GM12872 (cell line): ENCODE measurements around the gene KCNMB1.

Experiments
- TF ChIP-seq, protein P1 (sequence below): IDR thresholded peaks from 3 replicates; pipeline ENCODE4 v1.5.1; 2011; ENCODE audit warnings: low read depth, mild to moderate bottlenecking, low read length, moderate library complexity; ENCODE audit not compliant: insufficient read depth

KCNMB1 gene

GRCh38 chr5:170353011-170353761 lies 36.0 kb downstream of the KCNMB1 start:
- TF ChIP-seq, protein P1, sequence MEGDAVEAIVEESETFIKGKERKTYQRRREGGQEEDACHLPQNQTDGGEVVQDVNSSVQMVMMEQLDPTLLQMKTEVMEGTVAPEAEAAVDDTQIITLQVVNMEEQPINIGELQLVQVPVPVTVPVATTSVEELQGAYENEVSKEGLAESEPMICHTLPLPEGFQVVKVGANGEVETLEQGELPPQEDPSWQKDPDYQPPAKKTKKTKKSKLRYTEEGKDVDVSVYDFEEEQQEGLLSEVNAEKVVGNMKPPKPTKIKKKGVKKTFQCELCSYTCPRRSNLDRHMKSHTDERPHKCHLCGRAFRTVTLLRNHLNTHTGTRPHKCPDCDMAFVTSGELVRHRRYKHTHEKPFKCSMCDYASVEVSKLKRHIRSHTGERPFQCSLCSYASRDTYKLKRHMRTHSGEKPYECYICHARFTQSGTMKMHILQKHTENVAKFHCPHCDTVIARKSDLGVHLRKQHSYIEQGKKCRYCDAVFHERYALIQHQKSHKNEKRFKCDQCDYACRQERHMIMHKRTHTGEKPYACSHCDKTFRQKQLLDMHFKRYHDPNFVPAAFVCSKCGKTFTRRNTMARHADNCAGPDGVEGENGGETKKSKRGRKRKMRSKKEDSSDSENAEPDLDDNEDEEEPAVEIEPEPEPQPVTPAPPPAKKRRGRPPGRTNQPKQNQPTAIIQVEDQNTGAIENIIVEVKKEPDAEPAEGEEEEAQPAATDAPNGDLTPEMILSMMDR: no peak

GRCh38 chr5:170348137-170348633 lies 41.0 kb downstream of the KCNMB1 start:
- TF ChIP-seq, protein P1: peak; percentile 9; the same call in 1 of the 3 replicates

- TF ChIP-seq, protein P1: no peak
Observed at GRCh38 chr5:170347022-170347567, 42.1 kb downstream of the KCNMB1 start.

GRCh38 chr5:170345971-170346370 lies 43.2 kb downstream of the KCNMB1 start:
- TF ChIP-seq, protein P1: no peak

DNA sequence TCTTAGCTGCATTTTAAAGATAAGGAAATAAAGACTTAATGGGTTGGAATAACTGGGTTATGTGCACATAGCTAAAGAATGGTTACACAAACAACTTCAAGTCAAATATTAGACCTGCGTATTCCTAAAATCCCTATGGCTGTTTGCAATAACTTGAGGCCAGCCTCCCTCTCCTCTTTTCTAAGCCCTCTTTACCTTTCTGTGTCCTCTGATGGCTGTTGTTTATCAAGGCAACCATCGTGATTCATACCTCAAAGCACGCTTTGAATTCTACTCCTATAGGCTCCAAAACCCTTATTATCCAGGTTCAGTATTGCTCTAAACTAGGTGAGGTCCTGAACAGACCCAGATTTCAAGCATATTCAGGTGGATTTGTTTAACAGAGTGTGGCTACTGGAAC lies 46.0 kb downstream of the KCNMB1 start:
- TF ChIP-seq, protein P1: no peak

DNA sequence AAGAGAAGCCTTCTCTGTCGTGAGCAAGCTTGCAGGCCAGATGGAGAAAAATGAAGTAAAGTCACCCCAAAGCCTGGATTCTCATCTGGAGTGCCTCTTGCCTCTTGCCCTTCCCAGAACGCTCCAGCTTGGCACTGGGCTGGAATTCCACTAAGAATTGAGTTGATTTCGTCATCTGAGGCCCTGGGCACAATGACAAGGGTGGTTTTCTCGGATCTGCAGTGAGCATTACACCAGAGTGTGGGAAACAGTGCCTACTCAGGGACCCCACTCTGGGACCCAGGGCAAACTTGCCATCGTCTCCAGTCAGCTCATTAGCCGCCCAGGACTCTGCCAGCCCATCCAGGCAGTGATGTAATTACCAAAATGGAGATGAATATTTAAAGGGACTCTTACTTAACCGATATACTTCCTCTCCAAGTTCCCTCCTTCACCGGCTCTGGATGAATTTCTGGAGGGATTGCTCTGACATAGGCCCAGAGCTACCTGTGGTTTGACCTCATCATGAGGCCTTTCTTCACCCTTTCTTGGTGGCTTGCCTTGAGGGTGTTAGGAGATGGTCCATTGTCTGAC lies 46.9 kb downstream of the KCNMB1 start:
- TF ChIP-seq, protein P1: no peak

- TF ChIP-seq, protein P1: no peak
Observed at GRCh38 chr5:170341545-170341944, 47.6 kb downstream of the KCNMB1 start.
